Liver (tissue), 3 donors: ENCODE results near the gene EFCAB7.

Experiments
- CTCF ChIP-seq: fragments of 150-350 bp; IDR thresholded peaks from 2 replicates; pipeline ENCODE4 v1.5.1; 2017; ENCODE audit warnings: improper control_type of control experiment, low read depth, low read length; ENCODE audit not compliant: missing input control
- EGR1 ChIP-seq, 2 donors: IDR thresholded peaks; 2 replicates each; pipeline ENCODE4 v1.6.1; 2016 to 2018; ENCODE audit warnings: antibody characterized with exemption in 2 of 2, low read depth in 2 of 2
- RAD21 ChIP-seq, 2 donors: IDR thresholded peaks; 2 replicates each; pipeline ENCODE4 v1.6.1; 2016; ENCODE audit warnings: antibody characterized with exemption in 2 of 2, mild to moderate bottlenecking in 2 of 2
- REST ChIP-seq: IDR thresholded peaks from 2 replicates; pipeline ENCODE4 v1.6.1; 2016; ENCODE audit warnings: antibody characterized with exemption, mild to moderate bottlenecking
- SP1 ChIP-seq: IDR thresholded peaks from 2 replicates; pipeline ENCODE4 v1.6.1; 2018; ENCODE audit warnings: antibody characterized with exemption, mild to moderate bottlenecking
- donor health status: healthy.
- donor health status: healthy.

GRCh38 chr1:63545780-63546179 lies 22.5 kb downstream of the EFCAB7 start:
- TF ChIP-seq REST (no peak), CTCF (no peak), SP1 (no peak), EGR1 (IDR thresholded peaks at IDR 0.05; ENCODE audit: low read depth in 2 of 2) (no peak), RAD21 (IDR thresholded peaks at IDR 0.05) (no peak)
